GM21381 (cell line): ENCODE data around the gene CDH11.

Experiments used
- ATAC-seq: cut with Tn5 transposase; IDR thresholded peaks from one replicate; pipeline ENCODE4 v1.9.1; 2021; ENCODE audit warnings: mild to moderate bottlenecking, moderate library complexity; ENCODE audit not compliant: unreplicated experiment

The CDH11 gene

DNA sequence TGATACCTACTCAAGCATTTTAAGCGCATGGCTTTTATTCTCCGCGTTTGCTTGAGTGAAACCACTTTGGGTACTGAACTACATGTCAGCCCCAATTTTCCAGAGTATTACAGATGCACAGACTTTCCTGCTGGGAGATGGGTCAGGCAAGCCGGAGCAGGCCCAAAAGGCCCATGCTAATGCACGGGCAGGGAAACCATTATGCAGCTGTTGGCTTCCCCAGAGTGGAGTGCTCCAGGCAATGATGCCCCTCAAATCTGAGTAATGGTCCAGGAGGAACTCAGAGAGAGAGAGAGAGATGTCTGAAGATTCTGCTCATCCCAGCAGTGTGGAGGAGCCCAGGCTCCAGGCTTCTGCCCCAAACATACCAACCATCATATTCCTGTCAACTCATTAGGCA lies 80.2 kb downstream of the CDH11 start:
- no peak for ATAC-seq

DNA sequence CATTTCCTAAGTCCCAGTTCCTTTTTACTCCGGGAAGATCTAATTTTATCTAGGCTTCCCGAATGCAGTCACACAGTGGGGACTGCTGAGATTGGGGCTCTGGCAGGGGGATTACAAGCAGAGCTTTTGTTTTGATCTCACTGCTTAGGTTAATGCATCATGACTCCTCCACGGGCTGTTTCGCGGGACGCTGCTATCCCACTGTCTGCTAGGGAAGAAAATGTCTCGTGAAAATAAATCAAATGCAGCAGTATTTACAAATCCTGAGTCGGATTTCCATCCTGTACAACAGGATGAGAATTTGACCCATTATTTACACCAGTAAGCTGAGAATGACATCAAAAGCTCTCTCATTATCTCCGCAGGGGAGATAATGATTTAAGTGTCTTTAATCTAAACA lies 83.8 kb downstream of the CDH11 start:
- ATAC-seq: no peak

DNA sequence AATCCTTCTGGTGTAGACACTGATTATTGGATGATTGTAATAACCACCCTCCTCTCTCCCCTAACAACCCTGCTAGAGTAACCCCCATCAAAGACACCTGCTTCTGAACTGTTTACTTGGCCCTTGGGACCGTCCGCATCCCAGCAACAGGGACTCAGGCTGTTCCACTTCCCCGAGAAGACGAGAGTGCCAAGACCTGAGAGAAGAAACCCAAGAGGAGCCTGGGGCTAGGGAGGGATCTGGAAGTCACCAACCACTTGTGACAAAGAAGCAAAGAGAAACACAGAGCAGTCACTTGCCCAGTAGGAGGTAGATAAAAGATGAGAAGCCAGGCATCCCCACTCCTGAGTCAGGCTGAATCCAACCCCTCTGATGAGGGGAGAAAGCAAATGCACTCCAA lies 84.3 kb downstream of the CDH11 start:
- ATAC-seq: no peak

GRCh38 chr16:65034915-65035314 lies 86.9 kb downstream of the CDH11 start:
- ATAC-seq: no peak

- no peak for ATAC-seq
Measured at GRCh38 chr16:65032387-65032786, 89.5 kb downstream of the CDH11 start.

GRCh38 chr16:65024767-65025178 lies 97.1 kb downstream of the CDH11 start:
- no peak for ATAC-seq

GRCh38 chr16:65023802-65024201 lies 98.1 kb downstream of the CDH11 start:
- no peak for ATAC-seq

GRCh38 chr16:65021852-65022595 lies 99.8 kb downstream of the CDH11 start:
- no peak for ATAC-seq

DNA sequence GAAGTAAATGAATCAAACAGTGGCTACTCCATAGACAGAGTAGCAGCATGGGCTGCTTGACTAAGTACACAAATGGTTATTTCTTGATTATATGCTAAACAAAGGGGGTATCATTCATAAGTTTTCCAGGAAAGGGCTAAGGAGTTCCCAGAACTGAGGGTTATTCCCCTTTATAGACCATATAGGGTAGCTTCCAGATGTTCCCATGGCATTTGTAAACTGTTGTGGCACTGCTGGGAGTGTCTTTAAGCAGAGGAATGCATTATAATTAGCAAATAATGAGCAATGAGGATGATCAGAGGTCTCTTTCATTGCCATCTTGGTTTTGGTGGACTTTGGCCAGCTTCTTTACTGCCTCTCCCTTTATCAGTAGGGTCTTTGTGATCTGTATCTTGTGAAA lies 105.1 kb downstream of the CDH11 start:
- no peak for ATAC-seq

GRCh38 chr16:65015599-65015998 lies 106.3 kb downstream of the CDH11 start:
- no peak for ATAC-seq

- no peak for ATAC-seq
Measured at GRCh38 chr16:65012357-65012756, 109.5 kb downstream of the CDH11 start.

- ATAC-seq: no peak
Measured at GRCh38 chr16:65010125-65010524, 111.7 kb downstream of the CDH11 start.

DNA sequence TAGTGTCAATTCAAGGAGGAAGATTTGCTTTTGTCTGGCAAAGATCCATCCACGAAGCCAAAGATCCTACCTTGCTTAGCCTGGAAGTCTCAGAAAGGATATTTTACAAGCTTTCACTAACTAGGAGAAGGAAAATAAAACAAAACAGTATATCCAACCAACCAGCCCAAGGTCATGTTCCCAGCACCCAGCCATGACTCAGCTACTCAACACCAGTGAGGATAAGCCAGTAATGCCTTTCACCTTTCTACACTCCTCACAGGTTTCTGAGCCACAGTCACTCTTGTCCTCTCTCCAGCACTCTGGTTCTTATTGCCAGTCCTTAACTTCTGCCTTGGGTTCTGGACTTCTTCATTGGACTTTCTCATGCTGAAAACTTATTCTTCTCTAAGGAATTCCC lies 116.2 kb downstream of the CDH11 start:
- no peak for ATAC-seq

- ATAC-seq: no peak
Measured at GRCh38 chr16:65004570-65004969, 117.3 kb downstream of the CDH11 start.

- no peak for ATAC-seq
Measured at GRCh38 chr16:65003621-65004020, 118.2 kb downstream of the CDH11 start.

GRCh38 chr16:65002265-65002664 lies 119.6 kb downstream of the CDH11 start:
- ATAC-seq: no peak

GRCh38 chr16:65000654-65001053 lies 121.2 kb downstream of the CDH11 start:
- no peak for ATAC-seq

DNA sequence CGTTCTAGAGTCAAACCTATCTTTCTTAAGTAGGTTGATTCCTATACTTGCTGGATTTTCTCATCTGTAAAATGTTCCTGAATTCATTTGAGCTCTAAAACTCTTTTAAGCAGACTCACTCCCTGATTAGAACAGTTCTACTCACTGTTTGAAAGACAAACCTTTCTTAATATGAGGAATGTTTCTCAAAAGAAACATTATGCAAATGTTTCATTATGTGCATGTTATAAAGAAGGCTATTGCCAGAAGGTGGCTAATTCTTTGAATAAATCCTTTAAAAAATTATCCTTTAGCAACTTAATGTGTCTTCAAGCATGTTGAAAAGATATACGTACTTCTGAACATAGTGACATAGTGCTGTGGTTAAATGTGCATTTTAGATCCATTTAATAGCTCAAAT lies 124.1 kb downstream of the CDH11 start:
- ATAC-seq: no peak

GRCh38 chr16:64997121-64997520 lies 124.7 kb downstream of the CDH11 start:
- no peak for ATAC-seq

- ATAC-seq: no peak
Measured at GRCh38 chr16:64996641-64997040, 125.2 kb downstream of the CDH11 start.

- no peak for ATAC-seq
Measured at GRCh38 chr16:64993464-64993863, 128.4 kb downstream of the CDH11 start.

DNA sequence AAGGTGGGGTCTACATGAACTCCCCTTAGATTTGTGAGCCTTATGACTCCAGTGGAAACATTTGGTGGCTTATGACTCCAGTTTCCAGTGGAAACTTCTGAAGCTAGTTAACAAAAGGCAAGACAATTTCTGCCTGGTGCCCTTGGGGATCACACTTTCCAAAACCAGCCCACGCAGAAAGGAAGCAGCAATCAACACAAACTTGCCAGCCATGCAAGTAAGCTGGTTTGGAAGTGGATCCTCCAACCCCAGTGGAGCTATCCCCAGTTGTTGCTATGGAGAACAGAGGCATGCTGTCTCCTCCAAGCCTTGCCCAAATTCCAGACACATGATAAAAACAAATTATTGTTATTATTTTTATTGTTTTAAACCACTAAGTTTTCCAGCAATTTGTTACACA lies 130.9 kb downstream of the CDH11 start:
- ATAC-seq: no peak

DNA sequence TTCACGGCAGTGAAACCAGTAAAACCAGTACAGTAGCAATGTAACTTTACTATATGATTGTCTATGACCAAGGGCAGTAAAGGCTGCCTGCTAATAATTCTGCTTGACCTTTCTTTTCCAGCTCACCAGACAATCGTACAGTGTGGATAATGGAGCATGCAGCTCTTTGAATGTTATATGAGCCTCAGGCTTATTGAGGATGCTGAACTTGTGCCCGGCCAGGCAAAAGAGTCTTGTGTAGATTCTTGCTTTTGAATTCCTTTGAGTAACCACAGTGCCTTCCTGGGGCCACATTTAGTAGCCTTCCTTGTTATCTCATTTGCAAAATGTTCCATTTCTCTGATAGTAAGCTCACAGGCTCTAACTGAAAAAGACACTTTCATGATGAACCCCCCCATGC lies 131.8 kb downstream of the CDH11 start:
- ATAC-seq: no peak
